WTC11 (cell line): Measurements from ENCODE around the gene FRMD5.

ENCODE experiments used
- CTCF ChIP-seq: fragments of 200-600 bp; IDR thresholded peaks from 2 replicates; pipeline ENCODE4 v1.8.0; 2022; ENCODE audit warnings: antibody characterized with exemption
- JUN ChIP-seq: sonication (generic); formaldehyde crosslinking; IDR thresholded peaks from 2 replicates; pipeline ENCODE4 v1.8.0; 2023; ENCODE audit warnings: mild to moderate bottlenecking, missing genetic modification reagents
- MAX ChIP-seq: sonication (generic); formaldehyde crosslinking; IDR thresholded peaks from 2 replicates; pipeline ENCODE4 v1.8.0; 2022; ENCODE audit warnings: mild to moderate bottlenecking, missing genetic modification reagents
- MYBL2 ChIP-seq: sonication (generic); formaldehyde crosslinking; IDR thresholded peaks from 2 replicates; pipeline ENCODE4 v1.8.1; 2023; ENCODE audit warnings: mild to moderate bottlenecking, moderate library complexity, missing genetic modification reagents
- NFYB ChIP-seq: sonication (generic); formaldehyde crosslinking; conservative IDR thresholded peaks from 2 replicates; pipeline ENCODE4 v1.8.0; 2022; ENCODE audit warnings: low read depth, missing genetic modification reagents
- PRDM15 ChIP-seq: sonication (generic); formaldehyde crosslinking; IDR thresholded peaks from 2 replicates; pipeline ENCODE4 v1.8.0; 2022; ENCODE audit warnings: missing genetic modification reagents
- SMAD3 ChIP-seq: sonication (generic); formaldehyde crosslinking; IDR thresholded peaks from 2 replicates; pipeline ENCODE4 v1.8.0; 2022; ENCODE audit warnings: missing genetic modification reagents, mild to moderate bottlenecking, borderline replicate concordance
- TEAD4 ChIP-seq: sonication (generic); formaldehyde crosslinking; IDR thresholded peaks from 2 replicates; pipeline ENCODE4 v1.8.0; 2022; ENCODE audit warnings: mild to moderate bottlenecking, missing genetic modification reagents
- USF1 ChIP-seq: sonication (generic); formaldehyde crosslinking; IDR thresholded peaks from 2 replicates; pipeline ENCODE4 v1.8.0; 2022; ENCODE audit warnings: mild to moderate bottlenecking, missing genetic modification reagents
- ZNF121 ChIP-seq: sonication (generic); formaldehyde crosslinking; IDR thresholded peaks from 2 replicates; pipeline ENCODE4 v1.8.0; 2023; ENCODE audit warnings: missing genetic modification reagents
- ZNF317 ChIP-seq: sonication (generic); formaldehyde crosslinking; IDR thresholded peaks from 2 replicates; pipeline ENCODE4 v1.8.1; 2023; ENCODE audit warnings: low read depth, mild to moderate bottlenecking, moderate library complexity, missing genetic modification reagents, borderline replicate concordance

- TF ChIP-seq CTCF (no peak), ZNF317 (CRISPR knock-in tag) (no peak), MAX (no peak), JUN (CRISPR knock-in tag) (no peak), PRDM15 (no peak), USF1 (CRISPR knock-in tag) (no peak), NFYB (CRISPR knock-in tag) (no peak), SMAD3 (no peak), MYBL2 (CRISPR knock-in tag) (no peak), ZNF121 (CRISPR knock-in tag) (no peak), TEAD4 (no peak)
Measured at GRCh38 chr15:43985976-43986680, 208.9 kb downstream of the FRMD5 start.
